Breast epithelium (tissue), 4 donors: ENCODE results near the gene C1QTNF1. TPM values are rescaled to one million over a fixed set of nuclear protein-coding genes. Genes with fewer than 3 reads are reported as not detected.
"Not testable (repeated sequence)": the region's sequence is repeated elsewhere in the genome, so short reads cannot be mapped to it uniquely, and the experiment has no call there.

Experiments
- DNase-seq, 2 donors: peaks; one replicate each; pipeline ENCODE4 v3.0.0-alpha.2; 2019; ENCODE audit warnings: low spot score in 2 of 2
- H3K27ac ChIP-seq, 2 donors: fragments of 200-600 bp; sonication (generic) in 1 of 2; one replicate each; pipeline ENCODE4 v1.5.1; 2016 to 2019; ENCODE audit warnings: mild to moderate bottlenecking in 1 of 2
- H3K27me3 ChIP-seq, 2 donors: fragments of 200-600 bp; sonication (generic) in 1 of 2; one replicate each; pipeline versions ENCODE4 v1.5.1 to v1.6.0; 2017 to 2019; ENCODE audit warnings: control low read depth in 1 of 2, mild to moderate bottlenecking in 1 of 2
- H3K36me3 ChIP-seq: fragments of 200-600 bp; one replicate; pipeline ENCODE4 v1.5.1; 2019
- H3K4me1 ChIP-seq, 2 donors: fragments of 200-600 bp; sonication (generic); one replicate each; pipeline ENCODE4 v1.5.1; 2016 to 2019; ENCODE audit warnings: control low read depth in 1 of 2
- H3K4me3 ChIP-seq, 3 donors: fragments of 200-600 bp; sonication (generic); 1 replicate in 2 of 3; 2 replicates in 1 of 3; pipeline ENCODE4 v1.5.1; 2016 to 2019; ENCODE audit warnings: mild to moderate bottlenecking in 3 of 3, moderate library complexity in 2 of 3
- H3K9me3 ChIP-seq, 2 donors: fragments of 200-600 bp; sonication (generic) in 1 of 2; one replicate each; pipeline ENCODE4 v1.5.1; 2016 to 2019; ENCODE audit warnings: control low read depth in 1 of 2
- POLR2A ChIP-seq: fragments of 450-650 bp; IDR thresholded peaks from one replicate; pipeline ENCODE4 v1.6.1; 2016; ENCODE audit warnings: antibody characterized with exemption, mild to moderate bottlenecking, moderate library complexity
- POLR2AphosphoS5 ChIP-seq, 3 donors: sonication (generic); formaldehyde crosslinking; IDR thresholded peaks; one replicate each; pipeline ENCODE4 v1.6.1; 2017; ENCODE audit warnings: antibody characterized with exemption in 3 of 3
- intact Hi-C: fragments of 100-400 bp; cut with DNase I; formaldehyde crosslinking; loops from one replicate; pipeline ENCODE4 v1.15.1; 2023; ENCODE audit warnings: low total_unique reads
- total RNA-seq, 3 donors: library from RNA; depleted of rRNA; stranded (reverse); fragments of >200 nt; gene quantifications; one replicate each; pipeline ENCODE4 v1.1.0, GENCODE V29; 2016
- TF ChIP-seq, protein P1 (sequence below), 3 donors: fragments of 450-650 bp; IDR thresholded peaks; one replicate each; pipeline ENCODE4 v1.5.1; 2016 to 2017; ENCODE audit warnings: antibody characterized with exemption in 3 of 3, mild to moderate bottlenecking in 3 of 3, moderate library complexity in 3 of 3

The C1QTNF1 gene
- total RNA-seq, 3 donors from 2014 or later: 54.0 to 326 (median 61.9) TPM

DNA sequence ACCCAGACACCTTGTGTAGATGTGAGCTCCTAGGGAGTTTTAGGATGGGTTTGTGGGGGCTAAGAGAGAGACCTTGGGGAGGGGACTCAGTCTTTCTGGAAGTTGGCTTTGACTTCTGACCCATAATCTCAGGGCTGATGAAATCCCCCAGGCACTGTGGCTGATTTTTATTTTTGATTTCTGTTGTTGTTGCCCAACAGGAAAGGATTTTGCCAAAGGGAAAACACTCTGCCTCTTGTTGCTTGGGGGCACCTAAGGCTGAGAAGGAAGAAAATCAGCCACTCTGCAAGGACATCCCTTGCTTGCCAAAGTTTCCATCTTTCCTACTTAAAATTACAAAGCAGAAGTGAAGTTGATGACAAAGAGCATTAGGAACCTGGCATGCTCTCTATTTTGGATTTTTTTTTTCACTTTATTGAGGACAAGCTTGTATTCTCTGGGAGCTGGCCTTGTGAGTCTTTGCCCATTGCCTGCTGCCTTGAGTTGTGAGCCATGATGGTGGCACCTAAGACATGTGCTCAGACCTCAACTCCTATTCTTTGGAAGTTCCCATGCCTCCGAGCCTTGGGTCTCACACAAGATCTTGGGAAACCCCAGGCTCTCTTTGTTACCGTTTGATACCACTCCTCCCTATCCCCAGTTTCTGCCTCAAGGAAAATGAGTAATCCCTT, 3.2 kb upstream of the C1QTNF1 start:
- DNase-seq: peak in 1 of 2 donors; percentile 22
- no peak for TF ChIP-seq POLR2A
- H3K4me3 ChIP-seq: no peak overlapping the region
- no peaks in the 10 kb centered on the region for H3K9me3 ChIP-seq
- intact Hi-C loops: no loop called here
- peaks cover 4 to 7% of the 10 kb centered on the region in 2 donors for H3K4me1 ChIP-seq
- H3K36me3 ChIP-seq: no peaks in the 10 kb centered on the region
- no peaks in the 10 kb centered on the region for H3K27me3 ChIP-seq
- peak overlapping the region; percentile 9 to 70 for H3K27ac ChIP-seq

DNA sequence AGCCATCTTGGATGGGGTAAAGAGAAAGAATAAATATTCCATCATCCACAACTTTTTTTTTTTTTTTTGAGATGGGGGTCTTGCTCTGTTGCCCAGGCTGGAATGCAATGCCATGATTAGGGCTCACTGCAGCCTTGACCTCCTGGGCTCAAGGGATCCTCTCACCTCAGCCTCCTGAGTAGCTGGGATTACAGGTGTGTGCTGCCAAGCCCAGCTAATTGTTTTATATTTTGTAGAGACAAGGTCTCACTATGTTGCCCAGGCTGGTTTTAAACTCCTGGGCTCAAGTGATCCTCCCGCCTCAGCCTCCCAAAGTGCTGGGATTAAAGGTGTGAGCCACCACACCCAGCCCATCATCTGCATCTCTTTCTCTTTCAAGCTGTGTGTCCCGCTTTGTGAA, 2.0 kb upstream of the C1QTNF1 start:
- intact Hi-C loops, H3K27me3 ChIP-seq, H3K4me3 ChIP-seq, H3K36me3 ChIP-seq, H3K9me3 ChIP-seq: not testable (repeated sequence)
- Histone ChIP-seq H3K27ac (peak overlapping the region in 1 of 2 donors; percentile 77), H3K4me1 (peaks cover 7 to 14% of the 10 kb centered on the region in 2 donors)
- DNase-seq: peak in 1 of 2 donors; percentile 2

DNA sequence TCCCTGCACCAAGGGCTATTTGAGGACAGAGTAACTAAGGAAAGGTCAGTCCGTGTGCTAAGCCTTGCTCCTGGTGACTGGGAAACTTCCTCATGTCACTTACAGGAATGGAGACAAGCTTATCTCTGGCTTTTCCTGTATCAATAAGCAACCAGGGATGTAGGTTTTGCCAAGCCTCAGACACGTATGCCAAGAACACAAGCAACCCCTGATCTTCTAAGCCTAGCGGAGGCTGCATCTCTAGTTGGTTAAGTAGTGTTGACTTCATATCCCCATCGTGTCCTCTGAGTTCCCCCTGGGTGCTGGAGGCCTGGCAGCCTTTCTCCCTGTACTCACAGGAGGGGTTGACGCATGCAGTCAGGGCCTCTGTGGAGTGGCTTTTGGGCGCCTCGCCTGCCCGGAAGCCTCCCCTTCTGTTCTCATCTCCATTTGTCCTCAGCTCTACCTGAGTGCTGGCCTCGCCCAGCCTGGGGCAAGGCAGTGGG, 1.4 kb upstream of the C1QTNF1 start:
- H3K4me3 ChIP-seq: peak overlapping the region in 2 of 3 donors; percentile 56 to 79
- intact Hi-C loops: no loop called here
- no peaks in the 10 kb centered on the region for H3K36me3 ChIP-seq
- H3K9me3 ChIP-seq: no peaks in the 10 kb centered on the region
- peak overlapping the region in 1 of 2 donors; percentile 77 for H3K27ac ChIP-seq
- H3K27me3 ChIP-seq: no peaks in the 10 kb centered on the region
- DNase-seq: peak in 1 of 2 donors; percentile 37
- TF ChIP-seq, protein P1, sequence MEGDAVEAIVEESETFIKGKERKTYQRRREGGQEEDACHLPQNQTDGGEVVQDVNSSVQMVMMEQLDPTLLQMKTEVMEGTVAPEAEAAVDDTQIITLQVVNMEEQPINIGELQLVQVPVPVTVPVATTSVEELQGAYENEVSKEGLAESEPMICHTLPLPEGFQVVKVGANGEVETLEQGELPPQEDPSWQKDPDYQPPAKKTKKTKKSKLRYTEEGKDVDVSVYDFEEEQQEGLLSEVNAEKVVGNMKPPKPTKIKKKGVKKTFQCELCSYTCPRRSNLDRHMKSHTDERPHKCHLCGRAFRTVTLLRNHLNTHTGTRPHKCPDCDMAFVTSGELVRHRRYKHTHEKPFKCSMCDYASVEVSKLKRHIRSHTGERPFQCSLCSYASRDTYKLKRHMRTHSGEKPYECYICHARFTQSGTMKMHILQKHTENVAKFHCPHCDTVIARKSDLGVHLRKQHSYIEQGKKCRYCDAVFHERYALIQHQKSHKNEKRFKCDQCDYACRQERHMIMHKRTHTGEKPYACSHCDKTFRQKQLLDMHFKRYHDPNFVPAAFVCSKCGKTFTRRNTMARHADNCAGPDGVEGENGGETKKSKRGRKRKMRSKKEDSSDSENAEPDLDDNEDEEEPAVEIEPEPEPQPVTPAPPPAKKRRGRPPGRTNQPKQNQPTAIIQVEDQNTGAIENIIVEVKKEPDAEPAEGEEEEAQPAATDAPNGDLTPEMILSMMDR (IDR thresholded peaks at IDR 0.05): no peak
- TF ChIP-seq POLR2AphosphoS5 (IDR thresholded peaks at IDR 0.05): peak in 1 of 3 donors; percentile 19
- peaks cover 13 to 20% of the 10 kb centered on the region in 2 donors for H3K4me1 ChIP-seq

DNA sequence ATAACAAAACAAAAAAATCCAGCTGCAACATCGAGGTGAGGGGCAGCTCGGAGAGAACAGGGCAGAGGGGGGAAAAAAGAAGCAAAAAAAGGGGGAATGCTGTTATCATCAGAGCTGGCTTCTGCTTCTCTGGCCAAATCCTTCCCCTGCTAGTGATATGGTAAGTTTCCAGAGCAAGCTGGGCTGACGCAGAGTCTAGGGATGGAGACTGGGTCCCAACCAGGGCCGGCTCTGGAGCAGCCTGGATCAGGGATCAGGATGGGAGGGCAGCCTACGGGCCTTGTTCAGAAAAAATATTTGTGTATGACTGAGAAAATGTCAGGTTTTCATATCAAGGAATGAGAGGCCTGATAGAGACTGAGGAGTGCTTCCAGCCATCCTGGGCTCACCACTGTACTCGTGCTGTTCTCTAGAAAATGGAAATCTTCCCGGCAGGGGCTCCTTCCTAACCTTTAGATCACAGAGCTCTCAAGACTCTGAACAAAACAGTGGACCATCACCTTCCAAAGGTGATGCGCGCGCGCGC, 726 bp upstream of the C1QTNF1 start:
- Histone ChIP-seq H3K9me3 (no peaks in the 10 kb centered on the region), H3K4me1 (peaks cover 19 to 27% of the 10 kb centered on the region in 2 donors), H3K4me3 (peak overlapping the region in 2 of 3 donors; percentile 56 to 79), H3K27me3 (no peaks in the 10 kb centered on the region), H3K27ac (peak overlapping the region in 1 of 2 donors; percentile 77), H3K36me3 (no peaks in the 10 kb centered on the region)
- TF ChIP-seq, protein P1 (IDR thresholded peaks at IDR 0.05): no peak
- no peak for TF ChIP-seq POLR2AphosphoS5 (IDR thresholded peaks at IDR 0.05)
- TF ChIP-seq POLR2A: no peak
- no peak for DNase-seq
- intact Hi-C loops: no loop called here

DNA sequence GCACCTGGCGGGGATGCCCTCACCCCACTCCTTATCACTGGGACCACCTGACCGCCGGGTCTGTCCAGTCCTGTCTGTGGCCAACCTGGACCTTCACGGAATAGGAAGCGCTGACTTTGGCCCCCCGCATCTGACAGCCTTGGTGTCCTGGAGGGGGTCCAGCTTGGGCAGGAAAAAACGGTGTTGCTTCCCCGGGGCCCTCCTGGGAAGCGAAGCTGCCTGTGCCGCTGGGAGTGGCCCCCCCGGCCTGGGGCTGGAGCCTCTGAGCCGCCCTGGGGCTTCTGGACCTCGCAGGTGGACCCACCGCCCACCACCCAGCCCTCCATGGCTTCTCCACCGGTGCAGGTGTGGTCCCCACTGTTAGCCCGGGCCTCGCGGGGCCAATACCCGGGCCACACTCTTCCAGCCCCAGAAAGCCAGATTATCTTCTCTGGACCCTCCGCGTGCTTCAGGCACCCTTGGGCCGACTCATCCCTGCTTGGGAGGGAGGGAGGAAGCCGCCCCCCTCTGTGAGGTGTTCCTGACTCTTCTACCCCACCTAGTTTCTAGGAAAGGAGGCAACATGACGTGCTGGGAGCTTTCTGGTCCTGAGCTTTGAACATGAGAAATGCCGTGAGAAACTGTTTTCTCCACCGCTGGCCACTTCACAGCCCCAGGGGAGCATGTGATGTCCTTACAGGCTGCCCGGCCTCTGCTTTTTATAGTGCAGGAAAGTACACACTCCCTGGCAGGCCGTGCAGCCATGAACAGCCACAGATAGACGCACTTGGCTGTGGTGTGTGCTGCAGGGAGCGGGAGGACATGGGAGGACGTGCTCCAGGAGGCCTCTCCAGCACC, 1.1 kb downstream of the C1QTNF1 start:
- intact Hi-C loops: no loop called here
- peak overlapping the region; percentile 54 to 77 for H3K27ac ChIP-seq
- TF ChIP-seq POLR2AphosphoS5 (IDR thresholded peaks at IDR 0.05): peak in 1 of 3 donors; percentile 19
- TF ChIP-seq POLR2A: no peak
- TF ChIP-seq, protein P1 (IDR thresholded peaks at IDR 0.05): no peak
- H3K9me3 ChIP-seq: no peaks in the 10 kb centered on the region
- H3K4me1 ChIP-seq: peaks cover 16 to 31% of the 10 kb centered on the region in 2 donors
- H3K36me3 ChIP-seq: no peaks in the 10 kb centered on the region
- no peaks in the 10 kb centered on the region for H3K27me3 ChIP-seq
- peak overlapping the region; percentile 56 to 79 (median 66) for H3K4me3 ChIP-seq
- DNase-seq: peak in 1 of 2 donors; percentile 52
